NCI-H774 (cell line): Measurements from ENCODE around the gene DUSP15.
A peak's percentile ranks its signal among the peaks of the same experiment; 100 is the strongest.
"Not testable (repeated sequence)": the region's sequence is repeated elsewhere in the genome, so short reads cannot be mapped to it uniquely, and the experiment has no call there.

Experiments used
- DNase-seq: peaks from one replicate; lab custom pipeline; 2025; lab: John Stamatoyannopoulos, UW

DUSP15 gene, protein sequence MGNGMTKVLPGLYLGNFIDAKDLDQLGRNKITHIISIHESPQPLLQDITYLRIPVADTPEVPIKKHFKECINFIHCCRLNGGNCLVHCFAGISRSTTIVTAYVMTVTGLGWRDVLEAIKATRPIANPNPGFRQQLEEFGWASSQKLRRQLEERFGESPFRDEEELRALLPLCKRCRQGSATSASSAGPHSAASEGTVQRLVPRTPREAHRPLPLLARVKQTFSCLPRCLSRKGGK

DNA sequence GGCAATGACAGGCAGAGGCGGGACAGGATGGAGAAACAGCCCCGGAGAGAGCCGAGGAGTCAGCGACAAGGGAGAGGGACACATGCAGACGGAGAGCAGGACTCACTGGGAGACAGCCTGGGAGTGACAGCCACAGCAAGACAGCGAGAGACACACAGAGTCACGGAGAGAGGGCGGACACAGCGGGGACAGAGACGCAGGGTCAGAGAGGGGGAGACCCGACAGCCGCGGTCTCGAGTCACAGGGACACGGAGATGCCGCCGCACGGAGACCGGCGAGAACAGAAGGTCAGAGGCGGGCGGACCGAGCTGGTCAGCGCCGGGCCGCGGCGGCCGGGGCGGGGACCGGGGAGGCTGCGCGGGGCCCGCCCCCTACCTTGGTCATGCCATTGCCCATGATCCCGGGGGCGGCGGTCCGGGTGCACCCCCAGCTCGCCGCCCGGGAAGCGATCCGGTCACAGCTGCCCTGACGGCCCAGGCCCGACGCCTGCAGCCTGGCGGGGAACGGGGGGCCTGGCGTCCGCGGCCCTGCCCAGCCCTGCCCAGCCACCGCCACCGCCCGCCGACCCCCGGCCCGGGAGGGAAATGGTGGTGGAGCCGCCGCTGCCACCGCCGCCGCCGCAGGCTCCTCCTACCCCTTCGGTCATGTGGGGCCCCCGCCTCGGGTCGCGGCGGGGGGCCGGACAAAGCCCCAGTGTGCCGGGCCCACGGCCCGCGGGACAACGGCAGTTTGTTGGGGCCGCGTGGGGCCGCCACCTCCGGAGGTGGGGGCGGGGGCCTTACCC is at the start of gene DUSP15, which contains the start of gene TTLL9:
Gene DUSP15 (minus strand): TSS at position 586 of the 784 bp plus-strand sequence. CDS start 190 bp downstream, at position 396.
Gene TTLL9 (plus strand): TSS at position 693 of the 784 bp plus-strand sequence. CDS start 493 bp downstream, outside the sequence.
- DNase-seq = no peak

DNA sequence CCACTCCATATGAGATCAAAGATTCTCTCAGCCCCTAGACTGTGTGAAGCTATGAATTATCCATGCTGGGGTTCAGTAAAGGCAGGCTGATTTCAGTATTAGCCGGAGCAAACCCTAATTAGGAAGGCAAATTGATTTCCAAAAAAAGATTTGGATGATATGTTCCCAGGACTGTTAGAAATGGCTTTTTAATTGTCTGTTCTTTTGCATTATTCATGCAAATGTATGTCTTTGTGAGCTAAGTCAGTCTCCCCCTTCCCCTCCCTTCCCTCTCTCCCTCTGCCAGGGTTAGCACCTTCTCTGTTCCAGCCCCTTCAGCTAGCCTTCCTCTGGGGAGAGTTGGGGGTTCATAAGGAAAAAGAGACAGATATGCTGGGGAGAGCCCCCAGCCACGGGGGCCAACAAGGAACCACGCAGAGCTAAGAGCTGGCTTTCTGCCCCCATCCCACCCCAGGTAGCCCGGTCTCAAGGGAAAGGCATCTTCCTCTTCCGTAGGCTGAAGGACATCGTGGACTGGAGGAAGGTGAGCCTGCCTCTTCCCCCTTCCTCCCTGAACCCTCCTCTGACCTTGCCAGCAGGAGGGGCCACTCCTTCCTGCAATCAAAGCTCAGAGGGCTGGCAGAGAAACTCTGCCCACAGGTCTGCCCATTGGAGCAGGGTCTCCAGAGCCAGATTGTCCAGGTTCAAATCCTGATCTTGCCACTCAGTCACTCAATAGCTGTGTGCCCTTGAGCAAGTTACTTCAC is 49.3 kb upstream of the DUSP15 start:
- DNase-seq = no peak

DNA sequence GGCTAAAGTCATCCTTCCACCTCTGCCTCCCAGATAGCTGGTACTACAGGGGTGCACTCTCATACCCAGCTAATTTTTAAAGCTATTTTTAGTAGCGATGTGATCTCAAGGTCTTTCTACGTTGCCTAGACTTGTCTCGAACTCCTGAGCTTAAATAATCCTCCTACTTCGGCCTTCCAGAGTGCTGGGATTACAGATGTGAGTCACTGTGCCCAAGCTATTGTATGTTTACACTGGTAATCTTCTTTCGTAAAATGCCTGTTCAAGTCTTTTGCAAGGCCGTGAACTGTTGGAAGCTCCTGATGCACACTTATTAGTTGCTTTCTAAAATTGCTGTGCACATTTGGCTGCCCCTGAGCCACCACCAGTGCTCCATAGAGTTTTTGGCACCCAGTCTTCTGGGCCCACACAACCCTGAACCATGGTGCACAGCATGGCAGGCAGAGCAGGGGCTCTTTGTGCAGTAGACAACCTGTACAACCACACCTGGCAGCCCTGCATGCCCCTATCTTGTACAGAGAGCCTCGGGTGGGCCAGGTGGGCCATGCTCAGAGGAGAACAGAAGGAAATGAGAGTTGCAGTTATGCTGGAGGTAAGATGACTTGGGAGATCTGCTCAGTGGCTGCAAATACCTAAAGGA is 48.3 kb upstream of the DUSP15 start:
- DNase-seq = no peak

DNA sequence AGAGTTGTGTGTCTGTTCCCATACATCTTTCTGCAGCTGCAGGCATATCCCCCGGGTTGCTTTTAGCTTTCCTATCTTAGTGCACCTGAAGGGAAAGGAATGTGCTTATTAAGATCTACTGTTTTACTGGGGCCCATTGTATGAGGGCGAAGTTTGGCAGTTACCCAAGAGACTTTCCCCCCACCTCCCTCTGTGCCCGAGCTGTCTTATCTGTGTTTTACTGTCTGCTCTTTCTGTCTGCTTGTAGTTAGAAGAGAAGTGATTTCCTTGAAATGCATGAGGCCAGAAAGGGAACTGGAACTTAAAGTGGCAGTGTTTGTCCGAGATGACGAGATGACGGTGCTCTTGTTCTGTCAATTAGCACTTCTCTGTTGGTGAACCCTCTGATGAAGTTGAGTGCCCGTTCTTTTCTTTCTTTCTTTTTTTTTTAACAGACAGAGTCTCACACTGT is 47.7 kb upstream of the DUSP15 start:
- DNase-seq = not testable (repeated sequence)

DNA sequence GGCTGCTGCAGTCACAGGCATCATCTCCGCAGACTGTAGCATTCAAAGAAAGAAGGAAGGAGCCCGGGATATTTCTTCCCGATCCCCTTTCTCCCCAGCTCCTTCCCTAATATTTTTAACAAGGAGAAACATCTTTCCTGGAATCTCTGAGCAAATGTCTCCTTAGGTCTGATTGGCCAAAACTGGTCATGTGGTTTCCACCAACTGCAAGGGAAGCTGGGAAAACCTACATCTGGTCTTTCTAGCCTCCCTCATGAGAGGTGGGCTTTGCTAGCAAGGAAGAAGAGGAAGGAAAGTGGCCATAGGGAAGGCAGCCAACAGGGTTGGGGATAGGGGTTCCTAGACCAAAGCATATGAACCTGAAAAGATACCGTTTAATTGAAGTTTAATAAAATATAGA is 46.4 kb upstream of the DUSP15 start:
- no peak for DNase-seq

- DNase-seq = peak; percentile 37
Measured at GRCh38 chr20:31915491-31916280, 45.4 kb upstream of the DUSP15 start.

- no peak for DNase-seq
Measured at GRCh38 chr20:31914170-31914569, 43.8 kb upstream of the DUSP15 start.

GRCh38 chr20:31913431-31914157 is 43.3 kb upstream of the DUSP15 start:
- no peak for DNase-seq

- DNase-seq = no peak
Measured at GRCh38 chr20:31910071-31910803, 39.9 kb upstream of the DUSP15 start.

GRCh38 chr20:31909253-31910070 is 39.1 kb upstream of the DUSP15 start:
- DNase-seq = no peak

- DNase-seq = no peak
Measured at GRCh38 chr20:31908424-31908823, 38.1 kb upstream of the DUSP15 start.

DNA sequence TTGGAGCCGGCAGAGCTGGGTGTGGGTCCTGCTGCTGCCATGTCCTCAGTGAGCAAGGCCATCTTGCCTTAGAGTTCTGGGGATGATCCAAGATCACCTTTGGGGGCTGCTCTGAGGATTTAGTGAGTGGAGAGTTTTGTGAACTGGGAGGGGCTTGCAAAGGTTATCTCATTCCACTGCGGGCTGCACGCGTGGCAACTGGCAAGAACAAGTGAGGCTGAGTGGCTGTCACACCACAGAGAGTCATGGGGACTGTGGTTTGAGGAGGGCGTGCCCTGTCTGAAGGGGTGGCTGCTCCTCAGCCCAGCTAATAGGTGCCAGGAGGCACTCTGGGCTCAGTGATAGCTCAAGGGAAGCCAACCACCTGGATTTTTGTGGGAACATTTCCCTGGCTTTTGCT is 37.7 kb upstream of the DUSP15 start:
- DNase-seq = no peak

- no peak for DNase-seq
Measured at GRCh38 chr20:31907046-31907445, 36.7 kb upstream of the DUSP15 start.

DNA sequence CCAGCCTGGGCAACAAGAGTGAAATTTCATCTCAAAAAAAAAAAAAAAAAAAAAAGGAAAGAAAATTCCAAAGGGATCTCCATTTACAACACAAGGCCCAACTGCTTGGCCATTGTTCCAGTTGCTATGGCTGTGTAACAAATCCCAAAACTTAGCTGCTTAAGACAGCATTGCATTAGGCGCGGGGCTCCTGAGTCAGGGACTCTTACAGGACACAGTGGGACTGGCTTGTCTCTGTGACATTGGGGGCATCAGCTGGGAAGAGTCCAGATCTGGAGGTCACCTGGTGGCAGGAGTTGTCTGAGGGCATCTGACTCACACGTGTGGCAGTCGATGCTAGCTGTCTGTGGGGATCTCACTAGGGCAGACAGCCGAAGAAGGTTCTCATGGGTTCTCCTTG is 35.7 kb upstream of the DUSP15 start:
- DNase-seq = no peak

GRCh38 chr20:31903627-31904386 is 33.5 kb upstream of the DUSP15 start:
- no peak for DNase-seq

DNA sequence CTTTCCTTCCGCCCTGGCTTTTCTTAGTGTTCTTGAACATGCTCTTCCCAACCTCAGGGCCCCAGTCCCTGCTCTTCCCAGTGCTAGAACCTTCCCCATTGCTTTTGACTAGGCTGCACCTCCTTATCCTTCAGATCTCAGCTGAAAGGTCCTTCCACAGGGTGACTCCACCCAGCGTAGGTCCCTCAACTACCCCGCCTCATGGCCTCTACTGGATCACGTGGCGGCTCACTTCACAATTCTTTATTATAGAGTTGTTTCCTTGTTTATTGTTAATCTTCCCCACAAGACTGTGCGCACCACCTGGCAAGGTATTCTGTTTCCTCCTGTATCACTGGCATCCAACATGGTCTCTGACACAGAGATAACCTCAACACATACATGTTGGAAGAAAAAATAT is 31.3 kb upstream of the DUSP15 start:
- no peak for DNase-seq

GRCh38 chr20:31897541-31897940 is 27.2 kb upstream of the DUSP15 start:
- no peak for DNase-seq

DNA sequence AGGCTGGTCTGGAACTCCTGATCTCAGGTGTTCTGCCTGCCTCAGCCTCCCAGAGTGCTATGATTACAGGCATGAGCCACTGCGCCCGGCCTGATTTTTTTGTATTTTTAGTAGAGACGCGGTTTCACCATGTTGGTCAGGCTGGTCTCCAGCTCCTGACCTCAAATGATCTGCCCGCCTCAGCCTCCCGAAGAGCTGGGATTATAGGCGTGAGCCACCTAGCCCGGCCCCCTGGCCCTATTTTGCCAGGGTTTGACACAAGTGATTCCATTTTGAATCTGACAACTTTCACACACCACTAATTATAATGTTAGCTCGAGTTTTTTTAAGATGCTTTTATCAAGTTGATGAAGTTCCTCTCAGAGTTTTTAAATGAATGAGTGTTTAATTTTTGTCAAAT is 25.7 kb upstream of the DUSP15 start:
- no peak for DNase-seq
